Bronchial epithelial cell (primary cell): ENCODE measurements around the gene PSD4. TPM values are rescaled to one million over a fixed set of nuclear protein-coding genes. Genes with fewer than 3 reads are reported as not detected.

Experiments used
- DNase-seq: peaks from one replicate; pipeline ENCODE4 v3.0.0-alpha.2; 2010; ENCODE audit warnings: low read depth
- FAIRE-seq: peaks from 2 replicates; lab custom pipeline; 2011; peaks lifted over from hg19 to GRCh38; lab: Jason Lieb, UNC
- H3K27me3 ChIP-seq: 2 replicates; pipeline ENCODE4 v1.5.1; 2011; ENCODE audit warnings: low read length; ENCODE audit not compliant: control insufficient read depth, insufficient read depth
- H3K36me3 ChIP-seq: 2 replicates; pipeline ENCODE4 v1.5.1; 2011; ENCODE audit warnings: low read length; ENCODE audit not compliant: control insufficient read depth, insufficient read depth
- H3K4me3 ChIP-seq: 2 replicates; pipeline ENCODE4 v1.5.1; 2011; ENCODE audit warnings: mild to moderate bottlenecking, low read depth, low read length, control low read depth
- total RNA-seq: library from RNA; depleted of rRNA; stranded (reverse); fragments of >200 nt; gene quantifications from 2 replicates; pipeline ENCODE4 v1.2.1, GENCODE V29; 2014
- TF ChIP-seq, protein P1 (sequence below): IDR thresholded peaks from 2 replicates; pipeline ENCODE4 v1.5.1; 2011; ENCODE audit warnings: mild to moderate bottlenecking, moderate library complexity, low read length, control low read depth, inconsistent platforms; ENCODE audit not compliant: insufficient read depth, severe bottlenecking

PSD4 gene
- total RNA-seq, 1 donor from 2014 or later, result 25.0 TPM

DNA sequence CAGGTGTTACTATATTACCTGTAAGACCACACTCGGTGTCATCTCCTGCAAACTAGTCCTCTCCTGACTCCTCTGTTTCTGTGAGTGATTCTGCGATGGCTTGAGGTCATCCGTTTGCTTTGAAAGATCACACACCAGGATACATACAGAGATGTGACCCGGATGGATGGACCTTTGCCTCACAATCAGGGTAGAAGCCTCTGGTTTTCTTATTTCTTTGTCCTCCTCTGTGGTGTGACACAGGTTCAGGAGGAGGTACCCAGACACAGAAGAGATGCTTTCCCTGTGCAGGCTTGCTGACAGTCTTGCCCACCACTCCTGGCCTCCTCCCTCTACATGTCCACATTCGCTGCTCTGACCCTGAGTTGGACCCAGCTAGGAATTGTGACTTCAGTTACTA is 34.6 kb downstream of the PSD4 start:
- Histone ChIP-seq H3K27me3 (no peaks in the 10 kb centered on the region), H3K4me3 (no peak overlapping the region), H3K36me3 (no peaks in the 10 kb centered on the region)
- FAIRE-seq, result no peak
- TF ChIP-seq, protein P1, sequence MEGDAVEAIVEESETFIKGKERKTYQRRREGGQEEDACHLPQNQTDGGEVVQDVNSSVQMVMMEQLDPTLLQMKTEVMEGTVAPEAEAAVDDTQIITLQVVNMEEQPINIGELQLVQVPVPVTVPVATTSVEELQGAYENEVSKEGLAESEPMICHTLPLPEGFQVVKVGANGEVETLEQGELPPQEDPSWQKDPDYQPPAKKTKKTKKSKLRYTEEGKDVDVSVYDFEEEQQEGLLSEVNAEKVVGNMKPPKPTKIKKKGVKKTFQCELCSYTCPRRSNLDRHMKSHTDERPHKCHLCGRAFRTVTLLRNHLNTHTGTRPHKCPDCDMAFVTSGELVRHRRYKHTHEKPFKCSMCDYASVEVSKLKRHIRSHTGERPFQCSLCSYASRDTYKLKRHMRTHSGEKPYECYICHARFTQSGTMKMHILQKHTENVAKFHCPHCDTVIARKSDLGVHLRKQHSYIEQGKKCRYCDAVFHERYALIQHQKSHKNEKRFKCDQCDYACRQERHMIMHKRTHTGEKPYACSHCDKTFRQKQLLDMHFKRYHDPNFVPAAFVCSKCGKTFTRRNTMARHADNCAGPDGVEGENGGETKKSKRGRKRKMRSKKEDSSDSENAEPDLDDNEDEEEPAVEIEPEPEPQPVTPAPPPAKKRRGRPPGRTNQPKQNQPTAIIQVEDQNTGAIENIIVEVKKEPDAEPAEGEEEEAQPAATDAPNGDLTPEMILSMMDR, result no peak
- DNase-seq, result no peak

DNA sequence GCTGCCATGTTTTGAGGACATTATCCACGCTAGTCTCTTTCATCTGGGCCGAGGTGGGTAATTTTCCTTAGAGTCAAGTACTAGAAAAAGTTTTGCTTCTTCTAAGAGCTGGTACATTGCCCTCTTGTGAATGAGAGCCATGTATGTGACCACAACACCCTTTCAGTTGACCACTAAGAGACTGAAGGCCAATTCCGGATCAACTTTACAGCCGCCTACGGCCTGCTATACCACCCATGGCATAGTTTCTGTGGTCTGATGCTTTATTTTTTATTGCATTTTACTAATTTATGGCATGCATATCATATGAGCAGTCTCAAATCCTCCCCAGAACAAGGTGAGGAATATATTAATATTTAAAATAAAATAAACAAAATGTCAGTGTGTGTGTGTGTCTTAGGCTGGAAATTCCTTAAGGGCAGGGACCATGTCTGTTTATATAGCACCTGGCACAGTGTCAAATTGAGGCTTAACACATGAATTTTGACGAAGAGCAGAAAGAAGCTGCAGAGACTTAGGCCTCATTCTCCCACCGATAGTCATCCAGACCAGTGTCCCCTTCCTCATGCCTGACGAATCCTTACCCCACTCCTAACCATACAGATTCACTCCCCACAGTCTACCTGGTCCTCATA is 35.4 kb downstream of the PSD4 start:
- TF ChIP-seq, protein P1, result no peak
- no peaks in the 10 kb centered on the region for H3K27me3 ChIP-seq
- FAIRE-seq (no peak), DNase-seq (no peak)
- no peaks in the 10 kb centered on the region for H3K36me3 ChIP-seq
- no peak overlapping the region for H3K4me3 ChIP-seq

DNA sequence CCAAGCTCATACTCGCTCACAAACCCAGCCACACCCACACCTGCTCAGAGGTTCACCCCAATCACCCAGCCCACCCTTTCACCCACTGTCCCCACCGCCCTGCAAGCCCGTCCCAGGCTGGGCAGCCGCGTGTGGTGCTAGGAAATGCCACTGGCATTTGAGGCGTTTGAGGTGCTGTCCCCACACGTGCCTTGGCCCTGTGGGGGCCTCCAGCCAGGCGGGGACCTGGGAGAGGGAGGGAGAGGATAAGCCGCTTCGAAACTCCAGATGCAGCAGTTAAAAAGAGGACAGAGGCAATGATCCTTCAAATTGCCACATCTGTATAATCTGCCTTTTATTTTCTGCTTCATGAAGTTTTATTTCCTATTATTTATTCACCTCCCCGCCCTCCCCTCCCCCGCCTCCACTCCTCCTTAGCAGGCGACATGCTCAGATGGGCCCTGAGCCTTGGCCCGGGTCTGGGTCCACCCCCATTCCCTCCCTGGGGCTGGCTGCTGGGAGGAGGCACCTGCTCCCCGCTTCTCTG is 35.9 kb downstream of the PSD4 start:
- no peaks in the 10 kb centered on the region for H3K36me3 ChIP-seq
- no peaks in the 10 kb centered on the region for H3K27me3 ChIP-seq
- TF ChIP-seq, protein P1, result no peak
- no peak for FAIRE-seq
- H3K4me3 ChIP-seq, result no peak overlapping the region
- DNase-seq, result no peak

DNA sequence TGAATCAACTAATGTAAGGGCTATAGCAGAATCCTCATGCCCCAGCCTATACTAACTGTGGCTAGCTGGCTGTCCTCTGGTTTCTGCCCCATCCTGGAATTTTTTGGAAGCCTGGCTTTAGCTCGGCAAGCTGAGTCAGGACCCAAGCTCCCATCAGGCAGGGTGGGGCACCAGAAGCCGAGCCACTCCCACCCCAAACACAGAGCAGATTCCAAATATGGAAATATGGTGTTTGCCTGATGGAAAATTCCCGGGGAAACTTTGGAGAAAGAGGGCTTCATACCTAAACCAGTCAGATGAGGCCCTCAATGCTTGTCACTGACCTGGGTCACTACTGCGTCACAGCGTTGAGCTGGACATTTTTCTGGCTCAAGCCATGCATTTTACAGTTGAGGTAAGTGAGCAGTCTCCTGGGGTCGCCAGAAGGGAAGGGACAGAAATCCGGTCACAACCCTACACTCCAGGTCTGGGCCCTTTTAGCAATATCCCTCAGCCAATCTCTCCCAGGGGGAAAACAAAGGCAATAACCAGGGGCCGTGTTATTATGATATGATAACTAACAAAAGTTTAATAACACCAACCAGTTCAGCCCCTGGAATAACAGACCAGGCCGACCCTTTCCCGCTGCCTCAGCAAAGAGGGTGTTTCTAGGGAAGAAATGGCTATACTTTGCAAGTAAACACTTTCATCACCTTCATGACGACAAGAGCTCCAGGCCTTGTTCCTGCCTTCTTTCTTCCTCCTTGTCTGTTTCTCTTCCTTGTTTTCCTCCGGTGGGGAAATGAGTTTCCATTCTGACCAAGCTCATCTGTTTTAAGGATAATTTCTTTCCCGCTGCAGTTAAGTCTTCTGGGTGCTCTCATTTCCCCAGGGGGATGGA is 37.7 kb downstream of the PSD4 start:
- FAIRE-seq (no peak), DNase-seq (peak; percentile 77)
- TF ChIP-seq, protein P1, result no peak
- Histone ChIP-seq H3K4me3 (no peak overlapping the region), H3K36me3 (no peaks in the 10 kb centered on the region), H3K27me3 (no peaks in the 10 kb centered on the region)

DNA sequence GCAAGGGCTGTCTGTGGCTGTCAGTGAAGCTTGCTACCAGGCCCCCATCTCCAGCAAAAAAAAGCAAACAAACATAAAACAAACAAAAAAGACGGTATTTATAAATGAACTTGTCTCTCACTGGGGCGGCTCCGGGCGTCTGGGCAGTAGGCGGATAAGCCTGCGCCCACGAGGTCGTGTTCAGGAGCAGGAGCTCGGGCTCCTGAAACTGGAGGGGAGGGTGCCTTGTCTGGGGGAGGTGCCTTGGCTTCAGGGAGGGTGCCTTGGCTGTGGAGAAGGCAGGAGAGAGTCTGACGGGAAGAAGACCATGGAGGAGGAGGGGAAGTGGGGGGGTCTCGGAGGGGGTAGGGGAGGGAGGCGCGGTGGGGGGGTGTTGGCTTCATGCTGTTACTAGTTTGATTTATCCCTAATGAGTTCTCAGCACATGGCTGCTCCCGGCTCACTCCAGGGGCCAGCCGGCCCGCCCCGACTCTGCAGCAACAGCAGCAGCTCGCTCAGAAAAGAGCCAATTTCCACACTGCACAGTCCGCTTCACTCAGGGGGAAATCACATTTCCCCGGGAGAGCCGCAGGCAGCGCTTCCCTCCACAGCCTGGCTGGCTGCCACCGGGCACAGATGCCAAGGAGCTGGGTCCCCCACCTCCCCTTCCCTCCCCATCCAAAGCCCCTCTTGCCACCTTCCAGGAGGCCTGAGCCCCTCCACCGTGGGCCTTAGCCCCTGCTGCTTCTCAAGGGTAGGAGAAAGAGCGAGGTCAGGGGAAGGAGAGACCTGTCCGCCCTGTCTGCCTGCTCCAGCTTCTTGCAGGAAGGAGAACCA is 38.7 kb downstream of the PSD4 start:
- H3K27me3 ChIP-seq, result no peaks in the 10 kb centered on the region
- TF ChIP-seq, protein P1, result no peak
- FAIRE-seq, result no peak
- no peak overlapping the region for H3K4me3 ChIP-seq
- H3K36me3 ChIP-seq, result no peaks in the 10 kb centered on the region
- no peak for DNase-seq
